ENCODE data around the gene MYOCD.

The MYOCD gene

GRCh38 chr17:12641084-12641483 lies 24.6 kb upstream of the MYOCD start:
- DNase-seq (ENCODE audit: low spot score) = no peak

GRCh38 chr17:12642034-12642433 lies 23.7 kb upstream of the MYOCD start:
- no peak for DNase-seq (ENCODE audit: low spot score)

- DNase-seq (ENCODE audit: low spot score) = no peak
Observed at GRCh38 chr17:12643822-12644221, 21.9 kb upstream of the MYOCD start.

GRCh38 chr17:12644623-12645022 lies 21.1 kb upstream of the MYOCD start:
- DNase-seq (ENCODE audit: low spot score) = no peak

GRCh38 chr17:12646761-12647422 lies 18.8 kb upstream of the MYOCD start:
- DNase-seq (ENCODE audit: low spot score) = no peak

- no peak for DNase-seq (ENCODE audit: low spot score)
Observed at GRCh38 chr17:12648498-12648897, 17.2 kb upstream of the MYOCD start.

- DNase-seq (ENCODE audit: low spot score) = no peak
Observed at GRCh38 chr17:12655936-12656335, 9.8 kb upstream of the MYOCD start.

- no peak for DNase-seq (ENCODE audit: low spot score)
Observed at GRCh38 chr17:12656354-12656753, 9.3 kb upstream of the MYOCD start.

- DNase-seq (ENCODE audit: low spot score) = no peak
Observed at GRCh38 chr17:12659500-12659899, 6.2 kb upstream of the MYOCD start.

GRCh38 chr17:12664252-12664651 lies 1.4 kb upstream of the MYOCD start:
- DNase-seq (ENCODE audit: low spot score) = no peak

GRCh38 chr17:12664894-12665262 lies 812 bp upstream of the MYOCD start:
- no peak for DNase-seq (ENCODE audit: low spot score)

GRCh38 chr17:12666718-12667117 lies 1.0 kb downstream of the MYOCD start:
- no peak for DNase-seq (ENCODE audit: low spot score)

- no peak for DNase-seq (ENCODE audit: low spot score)
Observed at GRCh38 chr17:12667299-12667958, 1.7 kb downstream of the MYOCD start.

- DNase-seq (ENCODE audit: low spot score) = no peak
Observed at GRCh38 chr17:12671906-12672305, 6.2 kb downstream of the MYOCD start.

GRCh38 chr17:12672947-12673346 lies 7.3 kb downstream of the MYOCD start:
- DNase-seq (ENCODE audit: low spot score) = no peak

- no peak for DNase-seq (ENCODE audit: low spot score)
Observed at GRCh38 chr17:12673788-12674187, 8.1 kb downstream of the MYOCD start.

GRCh38 chr17:12680407-12680897 lies 14.8 kb downstream of the MYOCD start:
- DNase-seq (ENCODE audit: low spot score) = no peak

GRCh38 chr17:12680993-12681392 lies 15.3 kb downstream of the MYOCD start:
- no peak for DNase-seq (ENCODE audit: low spot score)

GRCh38 chr17:12683299-12683698 lies 17.6 kb downstream of the MYOCD start:
- no peak for DNase-seq (ENCODE audit: low spot score)

- no peak for DNase-seq (ENCODE audit: low spot score)
Observed at GRCh38 chr17:12686486-12686885, 20.8 kb downstream of the MYOCD start.

GRCh38 chr17:12688382-12688781 lies 22.7 kb downstream of the MYOCD start:
- DNase-seq (ENCODE audit: low spot score) = no peak

GRCh38 chr17:12691173-12691572 lies 25.5 kb downstream of the MYOCD start:
- DNase-seq (ENCODE audit: low spot score) = no peak

GRCh38 chr17:12693640-12694039 lies 27.9 kb downstream of the MYOCD start:
- DNase-seq (ENCODE audit: low spot score) = no peak

- no peak for DNase-seq (ENCODE audit: low spot score)
Observed at GRCh38 chr17:12706070-12706469, 40.4 kb downstream of the MYOCD start.
